HG02885 (cell line): ENCODE results near the gene APLP1.
"Not testable (repeated sequence)": the region's sequence is repeated elsewhere in the genome, so short reads cannot be mapped to it uniquely, and the experiment has no call there.

Experiments
- ATAC-seq: cut with Tn5 transposase; IDR thresholded peaks from one replicate; pipeline ENCODE4 v1.9.1; 2021; ENCODE audit warnings: mild to moderate bottlenecking; ENCODE audit not compliant: unreplicated experiment, poor library complexity

The APLP1 gene

DNA sequence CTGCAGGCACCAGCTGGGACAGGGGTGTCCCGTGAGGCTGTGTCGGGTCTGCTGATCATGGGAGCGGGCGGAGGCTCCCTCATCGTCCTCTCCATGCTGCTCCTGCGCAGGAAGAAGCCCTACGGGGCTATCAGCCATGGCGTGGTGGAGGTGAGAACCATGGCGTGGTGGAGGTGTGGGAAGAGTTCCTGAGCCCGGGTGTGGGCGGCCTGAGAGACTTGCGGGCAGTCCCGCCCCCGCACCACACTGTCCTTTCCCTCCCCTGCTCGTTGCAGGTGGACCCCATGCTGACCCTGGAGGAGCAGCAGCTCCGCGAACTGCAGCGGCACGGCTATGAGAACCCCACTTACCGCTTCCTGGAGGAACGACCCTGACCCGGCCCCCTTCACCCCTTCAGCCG, 10.7 kb downstream of the APLP1 start:
- ATAC-seq, result no peak

- ATAC-seq, result no peak
Measured at GRCh38 chr19:35879770-35880317, 11.5 kb downstream of the APLP1 start.

DNA sequence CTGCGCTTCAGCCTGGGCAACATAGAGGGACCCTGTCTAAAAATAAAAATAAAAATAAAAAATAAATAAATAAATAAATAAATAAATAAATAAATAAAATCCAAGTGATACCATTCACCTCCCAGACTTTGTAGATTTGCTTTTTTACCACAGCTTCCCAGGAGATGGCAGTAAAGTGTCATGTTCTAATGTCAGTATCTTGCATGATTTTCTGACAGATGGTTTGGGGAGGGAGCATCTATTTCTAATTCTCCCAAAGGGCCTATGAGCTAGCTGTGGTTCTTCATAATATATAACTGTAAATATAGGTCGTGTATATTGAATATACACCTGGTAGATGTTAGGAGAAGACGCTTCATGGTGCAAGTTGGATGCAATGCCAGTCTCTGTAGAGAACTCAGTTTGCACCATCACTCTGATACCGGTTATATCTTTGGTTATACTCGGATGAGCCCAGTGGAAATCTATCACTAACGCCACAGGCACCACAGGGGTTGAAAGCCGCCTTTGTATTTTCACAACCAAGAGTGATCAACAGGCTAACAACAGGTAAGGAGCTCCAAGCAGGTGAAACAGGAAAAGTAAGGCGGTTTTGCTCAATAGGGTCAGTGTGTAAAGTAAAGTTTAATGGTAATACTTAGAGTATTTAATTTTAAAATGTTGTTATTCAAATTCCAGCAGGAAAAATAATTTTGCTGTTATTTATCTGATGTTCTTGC, 13.9 kb downstream of the APLP1 start:
- ATAC-seq, result no peak

GRCh38 chr19:35883882-35884281, 15.5 kb downstream of the APLP1 start:
- no peak for ATAC-seq

DNA sequence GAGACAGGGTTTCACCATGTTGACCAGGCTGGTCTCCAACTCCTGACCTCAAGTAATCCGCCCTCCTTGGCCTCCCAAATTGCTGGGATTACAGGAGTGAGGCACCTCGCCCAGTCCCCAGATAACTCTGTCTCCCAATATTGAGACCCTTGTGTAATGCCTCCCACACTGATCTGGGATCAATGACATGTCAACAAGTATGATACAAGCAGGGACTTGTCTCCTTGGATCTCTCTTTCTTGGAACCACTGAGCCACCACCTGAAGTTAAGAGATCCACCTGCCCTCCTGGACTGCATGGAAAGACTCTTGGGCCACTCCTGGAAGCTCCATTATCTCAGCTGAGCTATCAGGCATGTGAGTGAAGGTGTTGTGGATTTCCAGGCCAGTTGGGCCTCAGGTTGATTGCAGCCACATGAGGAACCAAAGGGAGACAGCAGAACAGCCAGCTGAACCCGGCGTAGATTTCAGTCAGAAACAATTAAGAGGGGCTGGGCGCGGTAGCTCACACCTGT, 16.9 kb downstream of the APLP1 start:
- no peak for ATAC-seq

DNA sequence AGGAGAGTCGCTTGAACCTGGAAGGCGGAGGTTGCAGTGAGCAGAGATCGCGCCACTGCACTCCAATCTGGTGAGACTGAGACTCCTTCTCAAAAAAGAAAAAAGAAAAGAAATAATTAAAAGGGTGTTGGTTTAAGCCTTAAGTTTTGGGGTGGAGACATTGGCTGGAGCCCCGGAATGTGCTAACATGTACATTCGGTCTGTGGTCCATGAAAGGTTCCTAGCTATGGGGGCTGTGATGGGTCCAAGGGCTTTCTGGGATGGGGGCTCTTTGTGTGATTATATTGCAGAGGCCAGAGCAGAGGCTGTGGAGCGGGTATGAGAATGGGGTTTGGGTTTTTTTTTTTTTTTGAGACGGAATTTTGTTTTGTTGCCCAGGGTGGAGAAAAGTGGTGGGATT, 17.5 kb downstream of the APLP1 start:
- no peak for ATAC-seq

DNA sequence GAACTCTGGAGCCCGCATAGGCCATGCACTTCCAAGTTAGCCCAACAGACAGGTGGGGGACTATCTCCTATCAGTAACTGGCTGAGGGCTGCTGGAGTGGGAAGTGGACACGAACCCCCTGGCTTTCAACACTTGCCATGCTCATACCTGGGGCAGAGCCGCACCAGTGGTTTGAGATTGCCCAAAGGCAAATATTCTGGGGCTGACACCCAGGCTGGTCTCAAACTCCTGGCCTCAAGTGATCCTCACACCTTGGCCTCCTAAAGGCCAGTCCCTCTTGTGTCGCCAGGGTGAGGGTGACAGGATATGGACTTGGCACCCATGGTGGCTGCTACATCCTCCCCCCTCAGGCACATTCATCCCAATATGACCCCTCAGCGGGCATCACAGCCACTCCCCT, 18.8 kb downstream of the APLP1 start:
- ATAC-seq, result no peak

GRCh38 chr19:35888398-35888797, 20.0 kb downstream of the APLP1 start:
- ATAC-seq, result no peak

GRCh38 chr19:35889370-35890112, 21.2 kb downstream of the APLP1 start:
- no peak for ATAC-seq

DNA sequence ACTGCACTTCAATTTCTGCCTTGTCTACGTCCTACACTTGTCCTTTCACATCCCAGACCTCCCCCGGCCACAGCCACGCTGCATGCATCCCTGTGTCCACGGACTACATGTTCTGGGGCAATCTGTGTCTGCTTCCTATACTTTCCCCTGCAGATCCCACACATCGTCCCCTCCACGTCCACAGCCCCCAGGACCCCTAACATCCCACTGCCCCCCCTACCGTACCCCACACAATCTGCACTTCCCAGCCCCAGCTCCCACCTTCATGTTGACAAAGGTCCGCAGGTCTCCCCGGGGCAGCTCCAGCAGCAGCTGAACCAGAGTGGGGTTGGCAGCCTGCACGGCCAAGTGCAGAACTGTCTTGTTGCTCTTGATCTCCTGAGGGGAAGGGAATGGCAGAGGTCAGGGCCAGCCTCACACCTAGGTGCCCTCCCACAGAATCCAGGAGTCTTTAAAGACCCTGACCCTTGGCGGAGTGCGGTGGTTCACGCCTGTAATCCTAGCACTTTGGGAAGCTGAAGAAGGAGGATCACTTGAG, 21.8 kb downstream of the APLP1 start:
- ATAC-seq, result no peak

DNA sequence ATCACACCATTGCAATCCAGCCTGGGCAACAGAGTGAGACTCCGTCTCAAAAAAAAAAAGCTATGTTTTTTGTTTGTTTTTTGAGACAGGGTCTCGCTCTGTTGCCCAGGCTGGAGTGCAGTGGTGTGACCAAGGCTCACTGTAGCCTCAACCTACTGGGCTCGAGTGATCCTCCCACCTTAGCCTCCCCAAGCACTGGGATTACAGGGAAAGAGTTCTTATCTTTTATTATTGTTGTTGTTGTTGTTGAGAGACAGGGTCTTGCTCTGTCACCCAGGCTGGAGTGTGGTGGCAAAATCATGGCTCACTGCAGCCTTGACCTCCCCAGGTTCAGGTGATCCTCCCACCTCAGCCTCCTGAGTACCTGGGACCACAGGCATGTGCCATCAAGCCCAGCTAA, 23.4 kb downstream of the APLP1 start:
- ATAC-seq, result not testable (repeated sequence)

- no peak for ATAC-seq
Measured at GRCh38 chr19:35894342-35894741, 26.0 kb downstream of the APLP1 start.

DNA sequence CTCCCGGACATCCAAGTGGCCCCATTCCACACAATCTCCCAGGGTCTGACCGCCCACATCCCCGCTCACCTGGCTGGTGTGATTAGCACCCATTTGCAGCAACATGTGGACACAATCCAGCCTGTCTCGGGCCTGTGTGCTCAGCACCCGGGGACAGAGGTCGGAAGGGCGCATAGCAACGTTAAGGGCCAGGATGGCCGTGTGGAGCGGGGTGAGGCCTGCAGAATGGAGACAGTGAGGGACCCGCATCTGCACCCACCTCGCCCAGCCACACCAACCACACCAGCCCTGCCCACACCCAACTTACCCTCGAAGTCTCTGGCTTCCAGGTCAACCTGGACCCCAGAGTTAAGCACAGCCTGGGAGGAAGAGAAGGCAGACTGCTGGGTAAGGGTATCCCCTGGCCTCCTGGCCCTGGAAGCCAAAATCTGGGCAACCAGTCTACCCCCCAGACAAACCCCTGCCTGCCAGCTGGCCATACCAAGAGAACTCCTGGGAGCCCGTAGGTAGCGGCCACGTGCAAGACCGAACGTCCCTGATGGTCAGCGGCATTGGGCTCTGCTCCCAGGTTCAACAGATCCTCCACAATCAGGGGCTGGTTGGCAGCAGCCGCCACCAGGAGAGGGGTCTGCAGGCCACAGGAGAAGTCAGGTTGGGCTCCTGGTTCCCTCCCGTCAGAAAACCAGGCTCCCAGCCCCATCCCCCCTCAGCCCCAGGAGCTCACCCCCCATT, 27.7 kb downstream of the APLP1 start:
- ATAC-seq, result no peak

DNA sequence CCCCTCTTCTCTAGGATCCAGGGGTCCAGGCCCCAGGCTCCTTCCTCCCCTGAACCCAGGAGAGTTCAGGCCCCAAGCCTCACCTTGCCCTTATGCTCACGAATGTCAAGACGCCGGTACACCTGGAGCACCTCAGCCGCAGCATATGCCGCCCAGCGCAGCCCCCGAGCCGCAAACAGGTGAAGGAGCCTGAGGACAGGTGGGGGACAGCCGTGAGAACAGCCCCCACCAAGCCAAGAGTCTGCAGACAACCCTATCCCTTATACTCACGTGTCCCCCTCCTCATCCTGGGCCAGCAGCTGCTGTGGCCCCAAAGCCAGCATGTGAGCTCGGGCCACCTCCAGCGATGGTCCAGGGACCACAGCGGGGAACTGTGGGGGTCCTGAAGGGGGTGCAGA, 28.3 kb downstream of the APLP1 start:
- no peak for ATAC-seq

DNA sequence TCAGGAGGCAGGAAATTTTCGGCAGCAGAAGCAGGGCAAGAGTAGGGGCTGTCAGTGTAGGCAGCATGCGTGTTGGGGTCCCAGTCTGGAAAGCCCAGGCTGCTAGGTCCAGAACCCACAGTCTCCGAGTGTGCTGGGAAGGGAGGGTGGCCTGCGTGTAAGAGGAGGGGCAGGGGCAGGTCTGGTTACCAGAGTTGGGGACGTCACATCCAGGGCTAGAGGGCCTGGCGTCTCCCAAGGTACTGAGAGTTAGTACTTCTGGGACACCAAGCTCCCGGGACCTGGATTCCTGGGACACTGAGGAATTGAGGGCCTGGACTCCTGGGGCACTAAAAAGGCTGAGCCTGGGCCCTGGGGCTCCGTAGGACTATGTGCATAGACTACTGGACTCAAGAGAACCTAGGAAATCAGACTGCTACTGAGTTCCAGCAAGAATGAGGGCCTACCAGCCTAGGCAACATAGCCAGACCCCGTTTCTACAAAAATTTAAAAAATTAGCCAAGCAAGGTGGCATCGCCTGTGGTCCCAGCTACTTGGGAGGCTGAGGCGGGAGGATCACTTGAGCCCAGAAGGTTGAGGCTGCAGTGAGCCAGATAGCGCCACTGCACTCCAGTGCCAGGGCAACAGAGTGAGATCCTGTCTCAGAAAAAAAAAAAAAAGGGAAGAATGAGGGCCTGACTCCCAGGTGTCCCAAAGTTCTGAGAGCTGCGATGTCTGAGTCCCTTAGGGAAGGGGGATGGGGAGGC, 29.5 kb downstream of the APLP1 start:
- no peak for ATAC-seq

- ATAC-seq, result no peak
Measured at GRCh38 chr19:35898499-35898809, 30.1 kb downstream of the APLP1 start.

DNA sequence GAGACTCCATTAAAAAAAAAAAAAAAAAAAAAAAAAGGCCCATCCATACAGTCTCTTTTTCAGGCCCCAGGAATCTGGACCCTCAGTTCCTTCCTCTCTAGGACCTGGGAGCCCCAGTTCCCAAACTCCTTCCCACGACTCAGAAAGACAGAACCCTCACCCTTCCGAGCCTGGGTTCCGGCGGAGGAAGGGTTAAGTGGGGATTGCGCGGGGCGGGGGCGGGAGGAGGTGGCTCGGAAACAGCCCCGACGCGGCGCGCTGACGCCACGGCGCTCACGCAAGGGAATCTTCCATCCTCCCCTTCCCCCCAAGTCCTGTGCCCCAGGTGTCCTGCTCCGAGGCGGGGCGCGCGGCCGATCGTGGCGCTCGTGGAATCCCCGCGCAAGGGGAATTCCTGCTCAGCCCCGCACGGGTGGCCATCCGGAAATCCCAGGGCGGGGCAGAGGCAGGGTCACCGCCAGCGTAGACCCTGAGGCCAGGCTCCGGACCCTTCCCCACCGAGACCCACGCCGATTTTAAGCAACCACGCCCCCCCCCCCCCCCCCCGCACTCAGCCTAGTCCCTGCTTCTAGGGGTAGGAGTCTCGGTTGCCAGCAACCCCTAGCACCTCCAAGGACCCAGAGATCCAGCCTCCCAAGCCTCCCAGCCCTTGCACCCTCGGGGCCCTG, 31.3 kb downstream of the APLP1 start:
- peak; percentile 57 for ATAC-seq

DNA sequence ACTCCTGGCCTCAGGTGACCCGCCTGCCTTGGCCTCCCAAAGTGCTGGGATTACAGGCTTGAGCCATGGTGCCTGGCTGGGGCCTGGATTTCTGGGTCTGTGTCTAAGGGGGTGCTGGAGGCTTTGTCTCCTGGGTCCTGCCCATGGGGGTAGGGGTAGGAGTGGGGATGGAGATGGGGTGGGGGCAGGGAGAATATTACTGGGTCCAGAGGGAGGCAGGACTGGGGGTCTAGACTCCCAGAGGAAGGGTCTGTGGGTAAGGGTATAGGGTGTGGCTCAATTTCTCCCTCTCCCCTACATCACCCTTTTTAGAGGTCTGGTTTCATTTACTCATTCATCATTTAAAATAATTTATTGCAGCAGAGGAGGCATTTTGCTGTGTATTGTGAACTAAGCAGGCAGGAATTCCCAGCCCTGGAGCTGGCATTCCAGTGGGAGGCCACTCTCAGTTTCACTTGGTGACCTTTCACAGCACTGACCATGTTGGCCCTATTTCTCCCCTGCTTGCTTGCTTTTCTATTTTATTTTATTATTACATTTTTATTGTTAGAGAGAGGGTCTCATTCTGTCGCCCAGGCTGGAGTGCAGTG, 32.8 kb downstream of the APLP1 start:
- ATAC-seq, result no peak
